ENCODE data around the gene MEX3B. TPM values are rescaled to one million over a fixed set of nuclear protein-coding genes. Genes with fewer than 3 reads are reported as not detected.

Gene MEX3B
- total and polyA plus RNA-seq, 9 donors = 2.4 to 8.1 (median 5.2) TPM

DNA sequence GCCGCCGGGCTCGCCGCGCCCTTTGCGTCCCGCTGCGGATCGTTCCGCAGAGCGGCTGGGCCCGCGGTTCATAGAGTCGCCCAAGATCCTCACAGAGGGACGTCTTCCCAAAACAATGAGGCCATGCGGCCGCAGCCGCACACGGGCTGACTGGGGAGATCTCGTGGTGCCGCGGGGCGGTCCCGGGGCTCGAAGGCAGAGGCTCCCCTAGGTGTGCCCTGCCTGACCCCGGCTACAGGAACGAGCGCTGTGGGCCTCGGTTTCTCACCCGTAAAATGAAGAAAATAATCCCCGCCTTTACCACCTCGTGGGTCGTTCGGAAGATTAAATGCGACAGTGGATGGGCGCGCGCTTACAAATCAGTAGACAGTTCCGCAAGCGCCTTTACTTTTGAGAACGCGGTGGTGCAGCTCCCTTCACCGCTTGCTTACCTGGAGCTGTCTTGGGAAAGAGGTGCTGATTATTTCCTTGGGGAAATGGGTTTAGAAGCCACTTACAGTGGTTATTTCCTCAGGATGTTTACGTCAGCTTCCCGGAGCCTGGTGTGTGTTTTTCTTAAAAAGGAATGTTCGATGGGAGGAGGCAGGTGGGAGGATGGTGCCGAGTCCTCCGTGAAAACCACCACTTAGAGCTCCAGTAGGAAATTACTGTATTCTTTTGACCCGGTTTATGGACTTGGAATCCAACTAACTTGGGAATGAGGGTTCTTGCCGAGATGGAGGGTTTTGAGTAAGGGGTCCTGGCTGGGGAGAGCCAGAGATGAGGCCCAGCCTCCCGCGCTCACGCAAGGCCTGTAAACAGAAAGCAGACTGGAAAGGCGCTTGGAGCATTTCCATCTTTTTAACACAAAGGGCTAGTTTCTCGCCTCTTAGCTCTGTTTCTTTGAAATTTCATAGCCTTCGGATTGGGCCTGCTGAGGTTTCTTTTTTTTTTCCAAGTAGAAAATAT is 1.9 kb upstream of the MEX3B start:
- peaks cover 10% of the 10 kb centered on the region for H3K4me1 ChIP-seq (ENCODE audit: insufficient read depth)
- H3K36me3 ChIP-seq = no peaks in the 10 kb centered on the region
- DNase-seq = peak in 2 of 5 donors; percentile 11 to 30
- TF ChIP-seq EP300 (IDR thresholded peaks at IDR 0.05) = no peak
- TF ChIP-seq, protein P1, sequence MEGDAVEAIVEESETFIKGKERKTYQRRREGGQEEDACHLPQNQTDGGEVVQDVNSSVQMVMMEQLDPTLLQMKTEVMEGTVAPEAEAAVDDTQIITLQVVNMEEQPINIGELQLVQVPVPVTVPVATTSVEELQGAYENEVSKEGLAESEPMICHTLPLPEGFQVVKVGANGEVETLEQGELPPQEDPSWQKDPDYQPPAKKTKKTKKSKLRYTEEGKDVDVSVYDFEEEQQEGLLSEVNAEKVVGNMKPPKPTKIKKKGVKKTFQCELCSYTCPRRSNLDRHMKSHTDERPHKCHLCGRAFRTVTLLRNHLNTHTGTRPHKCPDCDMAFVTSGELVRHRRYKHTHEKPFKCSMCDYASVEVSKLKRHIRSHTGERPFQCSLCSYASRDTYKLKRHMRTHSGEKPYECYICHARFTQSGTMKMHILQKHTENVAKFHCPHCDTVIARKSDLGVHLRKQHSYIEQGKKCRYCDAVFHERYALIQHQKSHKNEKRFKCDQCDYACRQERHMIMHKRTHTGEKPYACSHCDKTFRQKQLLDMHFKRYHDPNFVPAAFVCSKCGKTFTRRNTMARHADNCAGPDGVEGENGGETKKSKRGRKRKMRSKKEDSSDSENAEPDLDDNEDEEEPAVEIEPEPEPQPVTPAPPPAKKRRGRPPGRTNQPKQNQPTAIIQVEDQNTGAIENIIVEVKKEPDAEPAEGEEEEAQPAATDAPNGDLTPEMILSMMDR (IDR thresholded peaks at IDR 0.05) = peak in 1 of 3 donors; percentile 6
- H3K27me3 ChIP-seq = no peaks in the 10 kb centered on the region
- peak overlapping the region; percentile 78 for H3K4me3 ChIP-seq
- 7 to 13% (median 11%) methylated on average over 43 to 56 of the region's 56 CpGs for whole genome bisulfite sequencing, 3 donors
- H3K27ac ChIP-seq = peak overlapping the region; percentile 89 to 90
- intact Hi-C loops (cut with DNase I) = no loop called here
- H3K9me3 ChIP-seq = no peaks in the 10 kb centered on the region

DNA sequence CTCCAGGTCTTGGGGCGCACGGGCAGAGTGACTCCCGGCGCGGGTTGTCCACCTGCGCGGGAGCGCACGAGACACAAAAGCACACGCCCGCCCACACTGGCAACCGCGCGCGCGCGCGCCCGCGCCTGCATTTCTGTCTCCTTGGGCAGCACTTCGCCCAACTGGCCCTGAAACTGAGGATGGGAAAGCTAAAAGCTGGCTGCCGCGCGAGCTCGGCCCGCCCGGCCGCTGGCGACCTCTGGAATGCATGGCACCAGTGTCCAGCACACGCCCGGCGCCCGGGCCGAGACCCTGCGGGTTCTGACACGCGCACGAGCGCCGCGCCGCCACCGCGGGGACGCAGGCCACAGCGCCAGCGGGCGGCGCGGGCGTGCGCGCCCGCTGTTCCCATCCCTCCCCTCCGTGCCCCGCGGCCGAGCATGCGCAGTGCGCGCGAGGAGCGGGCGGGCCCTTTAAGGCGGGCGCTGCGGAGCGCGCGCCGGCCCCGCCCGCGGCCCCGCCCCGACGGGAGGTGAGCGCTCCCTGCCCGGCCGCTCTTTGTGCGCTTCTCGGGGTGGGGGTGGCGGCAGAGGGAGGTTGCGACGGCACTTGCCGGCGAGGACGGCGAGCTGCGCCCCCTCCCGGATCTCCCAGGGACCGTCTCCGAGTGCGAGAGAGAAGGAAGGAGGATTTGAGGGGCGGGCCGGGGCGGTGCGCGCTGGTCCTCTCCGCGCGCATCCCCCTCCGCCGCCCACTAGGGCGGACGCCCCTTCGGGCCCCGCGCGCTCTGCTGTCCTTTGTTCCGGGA is 1.0 kb upstream of the MEX3B start:
- no peaks in the 10 kb centered on the region for H3K27me3 ChIP-seq
- TF ChIP-seq POLR2A (IDR thresholded peaks at IDR 0.05) = peak; percentile 26
- TF ChIP-seq, protein P1 (IDR thresholded peaks at IDR 0.05) = peak; percentile 47 to 82 (median 70)
- TF ChIP-seq EP300 (IDR thresholded peaks at IDR 0.05) = no peak
- intact Hi-C loops (cut with DNase I) = no loop called here
- peak overlapping the region; percentile 89 to 90 for H3K27ac ChIP-seq
- H3K9me3 ChIP-seq = no peaks in the 10 kb centered on the region
- 0 to 1% (median 0%) methylated on average over 64 to 111 of the region's 111 CpGs for WGBS, 3 donors
- peak; percentile 84 to 95 (median 91) for DNase-seq
- peak overlapping the region; percentile 78 for H3K4me3 ChIP-seq
- H3K4me1 ChIP-seq (ENCODE audit: insufficient read depth) = peaks cover 10% of the 10 kb centered on the region
- H3K36me3 ChIP-seq = no peaks in the 10 kb centered on the region

DNA sequence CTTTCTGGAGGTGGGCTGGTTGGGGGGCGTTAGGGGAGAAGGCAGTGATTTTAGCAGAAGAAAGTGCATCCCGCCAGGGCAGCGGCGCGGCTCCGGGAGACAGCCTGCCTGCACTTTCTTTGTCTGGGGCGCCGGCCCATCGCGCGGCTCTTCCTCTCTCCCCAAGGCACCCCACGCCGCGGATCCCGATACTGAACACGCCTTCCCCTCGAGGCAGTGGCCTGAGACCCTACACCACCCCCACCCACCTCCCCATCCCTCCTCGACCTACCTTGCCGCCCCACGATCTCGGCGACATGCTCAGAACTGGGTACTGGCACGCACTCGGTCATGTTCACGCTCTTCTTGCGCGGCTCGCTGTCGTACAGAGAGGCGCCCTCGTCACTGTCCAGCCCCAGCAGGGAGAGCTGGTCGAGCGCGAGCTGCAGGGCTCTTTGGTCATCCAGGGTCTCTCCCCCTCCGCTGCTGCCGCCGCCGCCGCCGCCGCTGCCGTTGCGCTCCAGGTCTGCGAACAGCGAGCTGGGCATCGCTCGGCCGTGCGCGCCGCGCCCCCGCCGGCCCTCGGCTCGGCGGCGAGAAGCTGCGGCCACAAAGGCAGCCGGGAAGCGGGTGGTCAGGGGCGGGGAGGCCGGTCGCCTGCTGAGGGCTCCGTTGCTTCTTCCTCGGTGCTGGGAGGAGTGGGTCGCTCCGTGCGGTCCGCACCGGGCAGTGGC is 483 bp downstream of the MEX3B start:
- intact Hi-C loops (cut with DNase I) = no loop called here
- Histone ChIP-seq H3K27me3 (no peaks in the 10 kb centered on the region), H3K36me3 (no peaks in the 10 kb centered on the region), H3K4me3 (peak overlapping the region; percentile 78), H3K4me1 (ENCODE audit: insufficient read depth) (peaks cover 12% of the 10 kb centered on the region), H3K9me3 (no peaks in the 10 kb centered on the region), H3K27ac (peak overlapping the region; percentile 90 to 91)
- TF ChIP-seq POLR2A (IDR thresholded peaks at IDR 0.05) = no peak
- TF ChIP-seq EP300 (IDR thresholded peaks at IDR 0.05) = no peak
- TF ChIP-seq, protein P1 (IDR thresholded peaks at IDR 0.05) = no peak
- 0 to 1% (median 1%) methylated on average over 41 to 71 of the region's 71 CpGs for WGBS, 3 donors
- DNase-seq = peak; percentile 22 to 66 (median 57)
